LoVo (cell line): ENCODE data around the gene TCF7L2.

Source experiments
- DNase-seq: peaks from one replicate; pipeline ENCODE4 v3.0.0-alpha.2; 2016; ENCODE audit warnings: low spot score

TCF7L2 gene

GRCh38 chr10:112949875-112950507 lies at the start of gene TCF7L2:
Gene TCF7L2 (plus strand): TSS chr10:112950247. CDS start chr10:112950757, 510 bp downstream.
- peak; percentile 95 for DNase-seq

DNA sequence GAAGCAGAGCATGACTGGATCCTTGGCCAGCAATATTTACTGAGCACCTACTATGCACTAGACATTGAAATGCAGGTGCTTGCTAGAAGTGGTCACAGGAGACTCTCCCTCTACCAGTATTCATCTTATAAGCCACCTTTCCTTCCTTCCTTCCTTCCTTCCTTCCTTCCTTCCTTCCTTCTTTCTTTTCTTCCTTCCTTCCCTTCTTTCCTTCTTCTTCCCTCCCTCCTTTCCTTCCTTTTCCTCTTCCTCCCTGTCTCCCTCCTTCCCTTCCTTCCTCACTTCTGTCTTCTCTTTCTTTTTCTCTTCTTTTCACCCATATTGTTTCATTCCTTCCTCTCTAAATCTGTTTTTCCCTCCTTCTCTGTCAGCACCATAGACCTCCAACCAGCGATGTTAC lies 47.3 kb upstream of the TCF7L2 start:
- no peak for DNase-seq

- DNase-seq, result peak; percentile 82
These were observed 46.0 kb upstream of the TCF7L2 start for GRCh38 chr10:112904000-112904399.

GRCh38 chr10:112906945-112907344 lies 43.1 kb upstream of the TCF7L2 start:
- DNase-seq, result no peak

DNA sequence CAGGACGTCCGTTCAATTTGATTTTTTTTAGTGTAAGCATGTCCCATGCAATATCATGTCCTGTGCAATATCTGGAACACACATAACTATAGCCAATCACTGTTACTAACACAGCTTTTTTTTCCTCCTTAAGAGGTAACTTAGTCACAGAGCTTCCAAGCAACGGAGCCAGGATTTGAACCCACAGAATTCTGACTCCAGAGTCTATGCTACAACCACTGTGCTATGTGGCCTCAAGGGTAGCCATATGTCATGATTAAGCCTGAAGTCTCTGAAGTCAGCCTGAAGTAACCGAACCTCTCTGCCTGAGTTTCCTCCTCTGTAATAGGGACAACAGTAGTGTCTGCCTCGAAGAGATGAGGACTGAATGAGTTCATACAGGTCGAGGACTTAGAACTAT lies 42.2 kb upstream of the TCF7L2 start:
- DNase-seq, result no peak

GRCh38 chr10:112911206-112911605 lies 38.8 kb upstream of the TCF7L2 start:
- DNase-seq, result no peak

DNA sequence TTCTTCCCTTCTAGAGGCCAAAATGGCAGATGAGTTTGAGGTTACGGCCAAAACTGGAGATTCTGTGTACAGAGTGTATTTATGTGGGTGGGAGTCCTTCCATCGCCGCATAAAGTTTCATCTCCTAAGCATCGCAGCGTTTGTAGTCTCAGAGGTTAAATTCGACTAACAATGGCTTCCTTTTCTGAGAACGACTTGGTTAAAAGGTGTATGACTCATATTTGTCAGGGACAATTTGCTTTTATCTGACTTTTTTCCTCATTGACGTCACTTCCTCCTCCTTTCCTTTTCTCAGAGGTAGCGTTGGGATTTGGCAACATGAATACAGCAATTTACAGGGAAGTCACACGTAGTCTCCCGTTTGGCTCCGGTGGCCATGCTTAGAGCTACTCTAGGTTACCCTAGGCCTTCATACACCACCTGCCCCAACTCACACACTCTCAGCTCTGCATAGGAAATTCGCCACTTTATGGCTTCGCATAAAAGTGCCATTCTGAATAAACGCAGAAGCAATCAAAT lies 37.6 kb upstream of the TCF7L2 start:
- peak; percentile 62 for DNase-seq

DNA sequence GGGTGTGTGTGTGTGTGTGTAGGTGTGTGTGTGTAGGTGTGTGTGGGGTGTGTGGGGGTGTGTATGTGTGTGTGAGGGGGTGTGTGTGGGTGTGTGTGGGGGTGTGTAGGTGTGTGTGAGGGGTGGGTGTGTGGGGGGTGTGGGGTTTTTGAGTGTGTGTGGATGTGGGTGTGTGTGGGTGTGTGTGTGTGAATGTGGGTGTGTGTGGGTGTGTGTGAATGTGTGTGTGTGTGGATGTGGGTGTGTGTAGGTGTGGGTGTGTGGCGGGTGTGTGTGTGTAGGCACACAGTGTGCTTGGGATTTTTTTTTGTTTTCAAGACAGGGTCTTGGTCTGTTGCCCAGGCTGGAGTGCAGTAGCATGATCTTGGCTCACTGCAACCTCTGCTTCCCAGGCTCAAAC lies 36.8 kb upstream of the TCF7L2 start:
- DNase-seq, result no peak

DNA sequence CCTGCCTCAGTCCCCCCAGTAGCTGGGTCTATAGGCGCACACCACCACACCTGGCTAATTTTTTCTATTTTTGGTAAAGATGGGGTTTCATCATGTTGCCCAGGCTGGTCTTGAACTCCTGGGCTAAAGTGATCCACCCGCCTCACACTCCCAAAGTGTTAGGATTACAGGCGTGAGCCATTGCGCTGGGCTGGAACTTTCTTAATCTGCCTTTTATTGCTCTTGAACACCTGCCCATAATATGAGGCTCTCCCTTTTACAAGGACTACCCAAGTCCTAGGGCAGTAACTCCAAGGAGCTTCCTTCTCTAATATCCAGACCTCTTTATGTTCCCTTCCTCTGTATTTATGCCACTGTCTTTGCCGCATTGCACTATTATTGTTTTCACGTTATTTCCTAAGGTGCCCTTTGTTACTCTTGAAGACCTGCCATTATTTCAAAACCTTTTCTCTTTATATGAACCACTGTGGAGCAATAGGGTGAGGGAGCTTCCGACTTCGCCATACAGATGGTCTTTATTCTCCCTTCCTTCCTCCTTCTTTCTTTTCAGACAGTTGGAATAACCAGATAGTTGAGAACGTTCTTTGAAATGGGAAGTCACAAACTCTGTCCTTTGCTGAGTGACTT lies 36.3 kb upstream of the TCF7L2 start:
- peak; percentile 65 for DNase-seq

DNA sequence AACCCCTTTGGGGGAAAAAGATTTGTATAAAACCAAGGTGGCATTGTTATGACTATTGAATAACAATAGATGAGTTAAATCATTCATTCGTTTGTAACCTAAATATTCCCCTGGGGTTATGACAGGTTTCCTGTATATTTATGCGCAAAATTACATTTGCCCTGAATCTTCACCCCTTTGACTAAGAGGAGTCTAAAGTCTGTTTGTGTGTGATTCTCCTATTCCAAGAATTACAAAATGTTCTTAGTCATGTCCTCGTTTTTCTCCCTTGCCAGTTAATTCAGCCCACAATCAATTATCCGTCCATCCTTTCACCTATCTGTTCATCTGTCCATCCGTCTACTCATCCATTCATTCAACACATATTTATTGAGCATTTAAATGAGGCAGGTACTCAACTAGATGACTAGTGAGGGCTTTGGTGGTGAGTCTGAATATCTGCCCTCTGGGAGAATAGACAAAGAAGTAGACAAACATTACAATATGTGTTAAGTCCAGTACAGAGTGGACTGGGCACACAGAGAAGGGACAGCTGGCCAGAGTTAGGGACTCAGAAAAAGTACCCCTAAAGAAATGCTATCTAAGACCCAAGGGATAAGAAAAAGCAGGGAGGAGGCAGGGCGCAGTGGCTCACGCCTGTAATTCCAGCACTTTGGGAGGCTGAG lies 35.6 kb upstream of the TCF7L2 start:
- DNase-seq, result no peak

DNA sequence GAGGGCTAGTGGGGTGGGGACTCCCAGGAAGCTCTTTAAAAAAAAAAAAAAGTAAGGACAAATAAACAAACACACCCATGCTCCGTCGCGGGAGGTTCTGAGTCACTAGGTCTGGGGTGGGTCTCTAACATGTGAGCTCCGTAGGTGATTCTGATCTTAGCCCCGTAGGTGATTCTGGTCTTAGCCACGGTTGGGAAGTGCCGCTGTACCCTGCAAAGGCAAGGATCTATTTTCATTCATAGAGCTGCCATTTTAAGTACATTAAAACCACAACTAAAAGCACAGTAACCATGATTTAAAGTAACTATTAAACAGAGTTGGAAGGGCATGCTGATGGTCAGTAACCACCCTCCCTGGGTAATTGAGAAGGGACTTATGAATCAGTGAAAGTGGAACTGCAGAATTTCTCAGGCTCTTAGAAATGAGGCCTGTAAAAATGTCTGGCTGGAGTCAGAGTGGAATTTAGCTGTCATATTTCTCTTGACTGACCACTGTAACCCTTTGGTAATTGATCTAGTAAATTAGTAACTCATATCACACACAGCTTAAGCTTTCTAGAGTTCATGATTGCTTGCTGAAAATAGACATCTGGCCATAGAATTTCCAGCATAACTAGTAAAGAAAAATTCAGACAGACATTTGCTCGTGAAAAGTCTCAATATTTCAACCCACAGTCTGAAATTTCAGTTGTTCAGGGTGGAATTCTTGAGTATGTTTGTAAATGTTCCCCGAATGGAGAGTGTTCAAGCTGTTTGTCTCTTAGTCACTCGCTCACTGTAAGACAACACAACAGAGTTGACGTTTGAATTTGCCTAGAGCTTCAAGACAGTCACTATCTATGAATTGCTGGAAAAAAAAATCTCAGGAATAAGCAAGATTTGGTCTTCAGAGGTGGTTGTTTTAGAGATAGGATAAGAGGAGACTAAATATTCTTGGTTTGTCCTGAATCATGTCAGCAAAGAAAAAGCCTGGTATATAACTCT lies 34.2 kb upstream of the TCF7L2 start:
- DNase-seq, result peak; percentile 90

DNA sequence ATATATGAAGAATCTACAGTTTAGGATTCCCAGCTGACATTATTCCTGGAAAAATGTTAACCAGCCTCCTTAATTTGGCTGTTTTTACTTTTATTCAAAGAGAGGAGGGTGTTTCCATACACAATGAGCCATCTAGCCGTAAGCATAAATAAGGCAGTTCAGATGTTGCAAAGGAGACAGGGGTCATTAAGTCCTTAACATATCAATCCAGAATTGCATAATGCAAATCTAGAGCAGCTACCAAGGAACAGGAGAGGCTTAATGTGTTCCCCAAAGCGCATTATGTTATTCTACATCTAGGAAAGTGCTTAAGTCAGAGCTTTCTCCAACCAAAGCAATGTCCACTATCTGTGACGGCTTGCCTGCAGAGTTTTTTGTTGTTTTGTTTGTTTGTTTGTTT lies 32.4 kb upstream of the TCF7L2 start:
- no peak for DNase-seq

GRCh38 chr10:112918771-112919170 lies 31.3 kb upstream of the TCF7L2 start:
- no peak for DNase-seq

DNA sequence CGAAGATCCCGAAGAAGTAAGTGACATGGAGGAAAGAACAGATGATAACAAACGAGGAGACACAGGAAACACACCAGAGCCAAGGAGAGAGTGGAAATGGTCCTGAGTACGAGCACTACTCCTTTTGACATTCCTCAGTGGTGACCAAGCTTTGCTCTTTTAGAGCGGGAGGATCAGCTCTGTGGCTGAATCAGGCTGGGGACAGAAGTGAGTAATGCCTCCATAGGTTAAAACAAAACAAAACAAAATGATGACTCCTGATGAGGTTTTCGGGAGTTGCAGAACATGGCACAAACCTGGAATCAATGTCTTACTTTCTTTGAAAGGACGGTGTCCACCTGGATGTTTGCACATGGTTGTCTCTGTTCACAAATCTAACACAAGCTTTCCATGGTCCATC lies 30.3 kb upstream of the TCF7L2 start:
- no peak for DNase-seq

DNA sequence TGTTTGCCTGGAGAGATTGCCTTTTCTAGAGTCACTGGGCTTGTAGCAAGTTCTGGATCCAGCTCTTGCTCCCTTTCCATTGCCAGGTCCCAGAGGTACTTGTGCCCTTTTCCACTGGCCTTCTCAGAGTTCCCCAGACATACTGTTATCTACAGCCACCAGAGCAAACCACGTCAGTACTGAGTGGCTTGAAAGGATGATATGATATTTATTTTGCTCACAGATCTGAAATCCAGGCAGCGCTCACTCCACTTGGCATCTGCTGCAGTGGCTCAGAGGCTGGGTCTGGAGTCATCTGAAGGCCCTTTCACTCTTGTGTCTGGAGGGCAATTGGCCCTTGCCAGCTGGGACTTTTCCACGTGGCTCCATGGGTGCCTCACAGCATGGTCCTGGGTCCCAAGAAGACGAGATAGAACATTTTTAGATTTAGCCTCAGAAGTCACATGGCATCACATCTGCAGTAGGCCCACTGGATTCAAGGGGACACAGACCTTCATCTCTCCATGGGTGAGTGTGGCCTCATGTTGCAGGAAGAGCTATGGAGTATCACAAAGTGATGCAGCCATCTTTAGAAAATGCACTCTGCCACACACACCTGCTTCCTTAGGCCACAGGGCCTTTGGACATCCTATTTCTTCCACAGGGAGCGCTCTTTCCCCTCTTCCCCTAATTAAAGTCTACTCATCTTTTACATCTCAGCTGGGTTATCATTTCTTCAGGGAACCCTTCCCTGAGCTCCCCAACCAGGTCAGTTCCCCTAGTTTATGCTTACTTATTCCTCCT lies 22.9 kb upstream of the TCF7L2 start:
- no peak for DNase-seq

GRCh38 chr10:112927980-112928379 lies 22.1 kb upstream of the TCF7L2 start:
- DNase-seq, result no peak

DNA sequence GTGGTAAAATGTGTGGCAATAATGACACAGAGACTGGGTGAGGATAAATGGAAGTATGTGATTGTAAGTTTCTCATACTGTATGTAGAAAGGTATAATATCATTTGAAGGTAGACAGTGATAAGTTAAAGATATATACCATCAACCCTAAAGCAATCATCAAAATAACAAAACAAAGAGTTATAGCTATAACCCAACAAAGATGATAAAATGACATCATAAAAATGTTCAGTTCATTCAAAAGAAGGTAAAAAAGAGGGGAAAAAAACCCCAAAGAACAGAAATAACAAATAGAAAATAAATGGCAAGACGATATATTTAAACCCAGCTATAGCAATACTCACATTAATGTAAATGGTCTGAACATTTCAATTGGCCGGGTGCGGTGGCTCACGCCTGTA lies 17.4 kb upstream of the TCF7L2 start:
- no peak for DNase-seq

DNA sequence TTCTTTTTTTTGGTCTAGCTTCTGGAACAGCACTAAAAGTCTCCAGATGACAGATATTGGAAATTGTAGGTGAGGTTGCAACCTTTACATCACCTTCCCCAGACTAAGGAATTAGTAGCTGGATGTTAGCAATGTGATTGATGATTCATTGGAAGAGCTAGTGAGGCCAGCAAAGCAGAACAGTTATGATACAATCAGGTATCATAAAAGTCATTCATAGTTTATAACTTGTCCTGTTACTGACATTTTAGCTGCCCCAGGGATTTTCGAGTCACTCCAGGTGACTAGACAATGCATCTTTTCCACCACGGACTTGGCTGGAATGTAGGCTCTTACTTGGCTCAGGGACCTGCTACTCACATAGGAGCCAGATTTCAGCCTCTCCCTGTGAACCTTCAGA lies 15.9 kb upstream of the TCF7L2 start:
- no peak for DNase-seq

- no peak for DNase-seq
These were observed 11.1 kb upstream of the TCF7L2 start for GRCh38 chr10:112938808-112939482.

GRCh38 chr10:112945811-112946210 lies 4.2 kb upstream of the TCF7L2 start:
- no peak for DNase-seq

DNA sequence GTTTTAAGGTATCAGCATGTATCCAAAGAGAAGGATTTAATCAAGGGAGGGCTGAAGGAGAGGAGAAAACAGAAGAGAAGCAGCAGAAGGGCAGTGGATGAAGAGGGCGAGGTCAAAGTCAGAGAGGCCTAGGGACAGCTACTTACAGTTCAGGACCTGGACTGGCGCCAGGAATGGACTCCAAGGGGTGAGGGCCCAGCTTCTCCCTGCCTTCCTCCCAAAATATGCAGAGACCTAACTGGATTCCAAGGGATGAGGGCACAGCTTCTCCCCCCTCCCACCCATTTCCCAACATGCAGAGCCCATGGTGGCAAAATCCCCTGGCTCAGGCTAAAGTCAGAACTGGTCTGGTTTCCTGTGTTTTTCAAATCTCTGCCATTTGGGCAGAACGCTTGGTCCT lies 3.4 kb upstream of the TCF7L2 start:
- DNase-seq, result no peak
